Epithelial cell of prostate (primary cell): Measurements from ENCODE around the gene BRIX1.

ENCODE experiments used
- DNase-seq: peaks from one replicate; pipeline ENCODE4 v3.0.0-alpha.2; 2011; ENCODE audit warnings: low read depth, low spot score
- H3K27ac ChIP-seq: fragments of 450-650 bp; 2 replicates; pipeline ENCODE4 v1.5.1; 2017; ENCODE audit warnings: mild to moderate bottlenecking

The BRIX1 gene

GRCh38 chr5:34915139-34915855 is at the start of gene BRIX1, which contains the start of gene RAD1:
Gene BRIX1 (plus strand): TSS chr5:34915711. CDS start chr5:34915739, 28 bp downstream.
Gene RAD1 (minus strand): TSS chr5:34915504. CDS start chr5:34914892, 612 bp downstream.
- DNase-seq: peak; percentile 81
- H3K27ac ChIP-seq: peak within 1 kb of the TSS; percentile 74

- no peak for DNase-seq
- no peak overlapping the region for H3K27ac ChIP-seq
Observed at GRCh38 chr5:34866989-34867471, 48.5 kb upstream of the BRIX1 start.

- no peak for DNase-seq
- no peak overlapping the region for H3K27ac ChIP-seq
Observed at GRCh38 chr5:34867660-34868059, 47.9 kb upstream of the BRIX1 start.

- DNase-seq: no peak
- no peak overlapping the region for H3K27ac ChIP-seq
Observed at GRCh38 chr5:34868791-34869190, 46.7 kb upstream of the BRIX1 start.

- H3K27ac ChIP-seq: no peak overlapping the region
- DNase-seq: no peak
Observed at GRCh38 chr5:34869256-34869655, 46.3 kb upstream of the BRIX1 start.

- DNase-seq: no peak
- no peak overlapping the region for H3K27ac ChIP-seq
Observed at GRCh38 chr5:34870382-34870781, 45.1 kb upstream of the BRIX1 start.

GRCh38 chr5:34876275-34876674 is 39.2 kb upstream of the BRIX1 start:
- no peak for DNase-seq
- H3K27ac ChIP-seq: no peak overlapping the region

GRCh38 chr5:34881246-34881645 is 34.3 kb upstream of the BRIX1 start:
- no peak overlapping the region for H3K27ac ChIP-seq
- DNase-seq: no peak

- H3K27ac ChIP-seq: no peak overlapping the region
- DNase-seq: no peak
Observed at GRCh38 chr5:34886392-34887119, 29.0 kb upstream of the BRIX1 start.

- no peak for DNase-seq
Observed at GRCh38 chr5:34889394-34889793, 26.1 kb upstream of the BRIX1 start.

GRCh38 chr5:34891981-34892380 is 23.5 kb upstream of the BRIX1 start:
- no peak for DNase-seq

More at GRCh38 chr5:34889394-34889793, 26.1 kb upstream of the BRIX1 start:
- H3K27ac ChIP-seq: no peak overlapping the region

GRCh38 chr5:34892414-34892813 is 23.1 kb upstream of the BRIX1 start:
- no peak for DNase-seq
- H3K27ac ChIP-seq: no peak overlapping the region

More at GRCh38 chr5:34891981-34892380, 23.5 kb upstream of the BRIX1 start:
- no peak overlapping the region for H3K27ac ChIP-seq

GRCh38 chr5:34894716-34895115 is 20.8 kb upstream of the BRIX1 start:
- no peak for DNase-seq
- no peak overlapping the region for H3K27ac ChIP-seq

GRCh38 chr5:34895641-34896419 is 19.7 kb upstream of the BRIX1 start:
- no peak for DNase-seq
- no peak overlapping the region for H3K27ac ChIP-seq

GRCh38 chr5:34897646-34898045 is 17.9 kb upstream of the BRIX1 start:
- no peak for DNase-seq
- no peak overlapping the region for H3K27ac ChIP-seq

- no peak for DNase-seq
- H3K27ac ChIP-seq: no peak overlapping the region
Observed at GRCh38 chr5:34898258-34898895, 17.1 kb upstream of the BRIX1 start.

- DNase-seq: no peak
- no peak overlapping the region for H3K27ac ChIP-seq
Observed at GRCh38 chr5:34899066-34899465, 16.4 kb upstream of the BRIX1 start.

- H3K27ac ChIP-seq: no peak overlapping the region
- DNase-seq: no peak
Observed at GRCh38 chr5:34900652-34901051, 14.9 kb upstream of the BRIX1 start.

GRCh38 chr5:34903260-34903659 is 12.3 kb upstream of the BRIX1 start:
- no peak for DNase-seq
- H3K27ac ChIP-seq: no peak overlapping the region

GRCh38 chr5:34905564-34905963 is 9.9 kb upstream of the BRIX1 start:
- no peak for DNase-seq
- H3K27ac ChIP-seq: no peak overlapping the region
